Measurements from ENCODE around the gene TMEM130.

DNA sequence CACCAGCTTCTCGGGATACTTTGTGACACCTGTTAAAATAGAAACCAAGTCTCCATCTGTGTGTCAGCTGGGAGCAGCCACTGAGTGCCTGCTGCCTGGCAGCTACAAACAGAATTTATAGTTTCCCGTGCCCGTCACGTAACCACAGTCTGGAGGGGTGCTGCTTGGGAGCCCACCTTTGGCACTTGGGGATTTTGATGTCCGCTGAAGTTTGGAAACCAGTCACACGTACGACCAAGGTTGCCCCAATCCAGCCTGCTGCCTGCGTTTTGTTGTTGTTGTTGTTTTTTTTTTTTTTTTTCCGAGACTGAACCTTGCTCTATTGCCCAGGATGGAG lies 10.1 kb upstream of the TMEM130 start:
- TF ChIP-seq CTCF (IDR thresholded peaks at IDR 0.05) (no peak), POLR2A (IDR thresholded peaks at IDR 0.05) (no peak)

Measured in testis (tissue), 2 donors.